RWPE1 (cell line): ENCODE data around the gene PCBP1.
"Not testable (repeated sequence)": the region's sequence is repeated elsewhere in the genome, so short reads cannot be mapped to it uniquely, and the experiment has no call there.

ENCODE experiments used
- CTCF ChIA-PET: fragments of 350-600 bp; sonication (Branson Sonifier 250); formaldehyde crosslinking; extraction: SDS; loops from one replicate; lab custom pipeline; 2021; lab: Yijun Ruan, JAX
- POLR2A ChIA-PET: fragments of 400-600 bp; formaldehyde crosslinking; extraction: SDS; loops from one replicate; lab custom pipeline; 2020; ENCODE audit warnings: antibody characterized with exemption; ENCODE audit not compliant: low non-redundant PET; lab: Yijun Ruan, JAX
- DNase-seq: peaks from one replicate; pipeline ENCODE4 v3.0.0; 2012; ENCODE audit warnings: low spot score
- H3K27ac ChIP-seq: fragments of 450-650 bp; 2 replicates; pipeline ENCODE4 v1.5.1; 2017
- CTCF ChIP-seq: fragments of 450-650 bp; conservative IDR thresholded peaks from 2 replicates; pipeline ENCODE4 v1.5.1; 2017; ENCODE audit warnings: low read depth, mild to moderate bottlenecking

Gene PCBP1

GRCh38 chr2:70103531-70104061 is 16.3 kb downstream of the PCBP1 start:
- CTCF ChIA-PET, result interaction anchor here (0.6 kb wide), 1 partner anchor 11 kb away, joined by 3 read pairs; no protein-coding TSS in a partner anchor
- POLR2A ChIA-PET, result interaction anchor here (0.6 kb wide), 1 partner anchor 189 kb away, joined by 5 read pairs; the partner anchor contains the start of gene MXD1
- no peak overlapping the region for H3K27ac ChIP-seq
- no peak for TF ChIP-seq CTCF
- DNase-seq, result no peak

- POLR2A ChIA-PET, result interaction anchor here (0.6 kb wide), 1 partner anchor 190 kb away, joined by 5 read pairs; the partner anchor contains the start of gene MXD1
- TF ChIP-seq CTCF, result no peak
- CTCF ChIA-PET, result no interaction called here
- no peak for DNase-seq
- no peak overlapping the region for H3K27ac ChIP-seq
Measured at GRCh38 chr2:70104231-70105111, 17.2 kb downstream of the PCBP1 start.

- CTCF ChIA-PET, result interaction anchor here (0.7 to 1.0 kb wide), 3 partner anchors 18 to 70 kb away, joined by 3 to 4 read pairs (median 4); no protein-coding TSS in a partner anchor
- DNase-seq, POLR2A ChIA-PET, H3K27ac ChIP-seq: not testable (repeated sequence)
Measured at GRCh38 chr2:70106138-70106537, 18.9 kb downstream of the PCBP1 start.

GRCh38 chr2:70110397-70110796 is 23.1 kb downstream of the PCBP1 start:
- H3K27ac ChIP-seq, POLR2A ChIA-PET, DNase-seq: not testable (repeated sequence)
- CTCF ChIA-PET, result interaction anchor here (0.6 kb wide), 1 partner anchor 16 kb away, joined by 3 read pairs; no protein-coding TSS in a partner anchor

- CTCF ChIA-PET, result no interaction called here
- POLR2A ChIA-PET, result no interaction called here
- DNase-seq, result no peak
- no peak overlapping the region for H3K27ac ChIP-seq
- TF ChIP-seq CTCF, result no peak
Measured at GRCh38 chr2:70111752-70112591, 24.7 kb downstream of the PCBP1 start.

GRCh38 chr2:70113359-70114070 is 26.2 kb downstream of the PCBP1 start:
- no peak for DNase-seq
- ChIA-PET CTCF (no interaction called here), POLR2A (no interaction called here)
- no peak overlapping the region for H3K27ac ChIP-seq
- no peak for TF ChIP-seq CTCF
